Measurements from ENCODE around the gene CHST15.

The CHST15 gene

DNA sequence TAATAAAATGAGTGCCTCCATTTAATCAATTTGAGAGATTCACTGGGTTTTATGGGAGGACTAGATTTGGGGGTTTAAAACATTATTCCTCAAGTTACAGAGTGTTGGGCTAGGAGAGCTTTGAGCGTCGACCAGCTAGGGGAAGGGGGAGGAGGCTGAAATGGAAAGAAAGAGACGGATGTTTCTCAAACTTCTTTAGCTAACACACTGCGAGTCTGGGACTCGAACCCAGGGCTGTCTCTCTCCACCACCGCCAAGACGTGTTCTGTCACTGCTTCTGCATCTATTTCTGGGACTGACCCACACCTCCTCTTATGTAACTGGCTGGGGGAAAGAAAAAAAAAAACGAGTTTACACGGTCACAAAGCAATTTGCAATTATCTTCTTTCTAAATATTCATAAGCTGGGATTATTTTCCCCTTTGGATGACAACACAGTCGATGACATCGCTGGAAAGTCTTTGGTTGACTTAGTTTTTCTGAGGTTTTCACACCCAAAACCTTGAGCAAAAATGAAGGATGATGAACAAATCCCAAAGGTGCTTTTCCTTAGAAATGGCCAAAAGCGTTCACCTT is 27.2 kb downstream of the CHST15 start:
- DNase-seq (ENCODE audit: low read depth in 3 of 3): no peak

DNA sequence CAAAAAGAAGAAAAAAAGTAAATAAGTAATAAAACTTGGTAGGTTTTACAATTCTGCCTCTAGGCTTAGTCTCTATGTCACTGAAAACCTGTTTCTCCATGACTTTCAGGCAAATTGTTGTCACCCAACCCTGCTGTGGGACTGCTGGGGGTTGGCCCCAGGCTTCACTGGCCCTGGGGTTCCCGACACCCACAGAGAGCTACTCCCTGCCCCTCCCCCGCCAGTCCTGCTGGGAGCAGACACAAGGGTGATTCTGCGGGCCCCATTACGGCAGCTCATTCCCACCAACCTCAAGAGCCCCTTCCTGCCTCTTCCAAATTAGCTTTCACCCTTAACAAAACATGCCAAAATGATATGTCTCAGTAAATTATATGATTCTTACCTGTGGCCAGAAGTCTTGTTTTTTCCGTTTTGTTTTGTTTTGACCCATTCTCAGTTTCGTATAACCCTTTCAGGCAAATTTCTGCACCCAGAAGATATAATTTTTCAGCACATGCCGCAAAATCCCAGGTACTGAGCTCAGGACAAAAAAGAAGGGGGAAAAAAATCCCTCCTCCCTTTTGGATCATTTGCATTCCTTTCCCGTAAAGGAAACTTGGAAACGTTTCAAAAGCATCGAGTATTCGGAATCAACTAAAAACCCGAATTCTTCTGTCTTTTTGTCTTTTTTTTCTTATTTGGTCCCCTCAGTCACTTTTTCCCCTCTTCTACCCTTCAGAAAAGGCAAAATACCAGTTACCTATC is 27.8 kb downstream of the CHST15 start:
- no peak for DNase-seq (ENCODE audit: low read depth in 3 of 3)

DNA sequence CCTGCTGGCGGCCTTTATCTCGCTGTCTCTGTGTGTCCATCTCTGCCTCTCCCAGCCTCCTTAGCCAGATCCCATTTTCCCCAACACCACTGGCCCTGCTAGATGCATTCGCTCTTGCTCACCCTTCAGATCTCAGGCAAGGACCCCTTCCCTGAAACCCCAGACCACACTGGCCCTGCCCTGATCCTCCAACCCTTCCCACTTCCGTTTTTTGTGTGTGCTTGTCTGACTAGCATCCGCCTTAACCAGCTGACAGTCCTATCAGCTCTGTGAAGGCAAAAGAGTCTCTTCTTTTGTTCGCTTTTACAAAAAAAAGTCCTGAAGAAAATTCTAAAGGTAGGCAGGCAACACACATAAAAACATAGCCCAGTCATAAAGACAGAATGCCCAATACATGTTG is 28.7 kb downstream of the CHST15 start:
- DNase-seq (ENCODE audit: low read depth in 3 of 3): no peak

DNA sequence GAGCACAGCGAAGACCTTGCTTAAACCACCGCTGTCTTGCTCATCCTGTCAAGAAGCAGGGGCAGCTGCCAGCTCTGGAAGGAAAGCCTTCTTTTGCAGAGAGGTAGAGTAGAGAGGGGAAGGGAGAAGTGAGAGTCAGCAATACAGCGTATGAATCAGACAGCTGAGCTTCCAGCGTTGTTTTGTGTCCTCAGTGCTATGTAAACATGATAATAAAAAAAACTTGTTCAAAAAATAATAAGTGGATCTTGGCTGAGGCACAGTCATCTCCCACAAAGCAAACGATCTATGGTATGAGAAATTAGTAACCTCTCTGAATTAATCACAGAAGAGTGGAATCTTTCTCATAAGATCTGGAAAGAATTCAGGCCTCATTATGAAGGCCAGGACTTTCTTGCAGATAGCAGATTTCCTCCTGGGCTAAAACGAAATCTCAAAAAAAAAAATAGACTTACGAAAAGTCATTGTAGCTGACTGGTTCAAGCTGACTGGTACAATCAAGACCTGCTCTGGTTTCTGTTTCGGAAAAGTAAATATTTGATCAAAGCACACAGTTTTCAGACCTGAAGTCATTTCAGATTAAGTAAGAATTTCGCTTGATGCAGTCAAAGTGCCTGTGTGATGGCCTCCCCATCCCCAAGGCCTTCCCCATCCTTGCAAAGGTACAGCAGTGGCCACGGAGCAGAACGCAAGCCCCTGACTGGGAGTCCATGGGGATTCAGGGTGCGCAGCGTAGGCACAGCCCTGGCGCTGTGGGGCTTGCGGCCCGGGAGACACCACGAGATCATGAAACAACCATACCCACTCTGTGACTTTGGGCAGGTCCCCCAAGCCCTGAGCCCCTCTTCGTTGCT is 29.4 kb downstream of the CHST15 start:
- no peak for DNase-seq (ENCODE audit: low read depth in 3 of 3)

DNA sequence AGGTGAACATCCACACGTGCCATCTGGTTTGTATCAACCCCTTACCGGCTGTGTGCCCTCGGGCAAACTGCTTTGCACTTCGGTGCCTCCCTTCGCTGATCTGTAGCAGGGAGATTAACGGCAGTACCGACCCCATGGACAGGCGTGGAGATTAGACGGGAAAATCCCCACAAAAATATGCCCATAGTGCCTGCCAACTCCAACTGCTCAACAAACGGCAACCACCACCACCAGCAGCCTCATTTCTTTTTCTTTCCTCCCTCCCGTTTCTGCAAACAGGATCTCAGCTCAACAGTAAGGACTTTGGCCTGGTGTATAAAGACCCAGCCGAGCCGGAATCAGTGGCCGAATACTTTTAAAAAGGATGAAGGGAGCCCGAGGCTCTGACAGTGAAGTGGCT is 31.0 kb downstream of the CHST15 start:
- DNase-seq (ENCODE audit: low read depth in 3 of 3): no peak

DNA sequence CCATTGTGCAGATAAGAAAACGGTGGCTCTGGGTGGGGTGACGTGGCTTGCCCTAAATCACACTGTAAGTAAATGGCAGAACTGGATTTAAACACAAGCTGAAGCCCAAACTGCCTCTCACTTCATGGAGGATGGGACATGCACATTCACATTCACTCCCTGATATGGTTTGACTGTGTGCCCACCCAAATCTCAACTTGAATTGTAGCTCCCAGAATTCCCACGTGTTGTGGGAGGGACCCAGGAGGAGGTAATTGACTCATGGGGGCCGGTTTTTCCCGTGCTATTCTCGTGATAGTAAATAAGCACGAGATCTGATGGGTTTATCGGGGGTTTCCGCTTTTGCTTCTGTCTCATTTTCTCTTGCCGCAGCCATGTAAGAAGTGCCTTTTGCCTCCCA is 32.4 kb downstream of the CHST15 start:
- no peak for DNase-seq (ENCODE audit: low read depth in 3 of 3)

DNA sequence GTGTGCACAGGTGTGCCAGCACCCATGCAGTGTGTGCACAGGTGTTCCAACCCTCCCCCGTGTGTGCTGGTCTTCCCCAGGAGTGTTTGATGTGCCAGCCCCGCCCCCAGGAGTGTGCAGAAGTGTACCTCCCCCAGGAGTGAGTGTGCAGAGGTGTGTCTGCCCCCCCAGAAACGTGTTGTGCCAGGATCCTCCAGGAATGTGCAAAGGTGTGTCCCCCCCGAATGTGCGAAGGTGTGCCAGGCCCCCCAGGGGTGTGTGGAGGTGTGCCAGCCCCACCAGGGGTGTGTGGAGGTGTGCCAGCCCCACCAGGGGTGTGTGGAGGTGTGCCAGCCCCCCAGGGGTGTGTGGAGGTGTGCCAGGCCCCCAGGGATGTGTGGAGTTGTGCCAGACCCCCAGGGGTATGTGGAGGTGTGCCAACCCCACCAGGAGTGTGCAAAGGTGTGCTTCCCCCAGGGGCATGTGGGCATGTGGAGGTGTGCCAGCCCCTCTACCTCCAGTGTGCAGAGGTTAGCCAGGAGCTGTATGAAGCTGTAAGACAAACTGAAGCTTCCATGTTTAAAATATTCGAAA is 33.2 kb downstream of the CHST15 start:
- no peak for DNase-seq (ENCODE audit: low read depth in 3 of 3)

DNA sequence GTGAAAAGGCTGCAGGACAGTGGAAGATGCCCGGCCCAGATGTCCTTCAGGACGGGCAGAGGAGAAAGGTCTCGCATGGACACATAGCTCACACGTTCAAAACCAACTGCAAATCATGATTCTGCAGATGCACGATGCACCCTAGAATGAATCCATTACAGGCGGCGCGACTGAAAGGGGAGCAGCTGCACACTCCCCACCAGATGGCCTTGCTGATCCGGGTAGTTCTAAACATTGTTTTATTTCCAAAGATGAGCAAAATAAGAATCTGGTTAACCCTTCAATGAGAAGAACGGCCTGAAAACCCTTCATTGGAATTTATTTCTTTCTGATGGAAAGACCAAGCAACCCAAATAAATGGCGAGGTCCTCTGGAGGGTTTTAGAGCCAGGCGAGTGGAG is 33.8 kb downstream of the CHST15 start:
- no peak for DNase-seq (ENCODE audit: low read depth in 3 of 3)

DNA sequence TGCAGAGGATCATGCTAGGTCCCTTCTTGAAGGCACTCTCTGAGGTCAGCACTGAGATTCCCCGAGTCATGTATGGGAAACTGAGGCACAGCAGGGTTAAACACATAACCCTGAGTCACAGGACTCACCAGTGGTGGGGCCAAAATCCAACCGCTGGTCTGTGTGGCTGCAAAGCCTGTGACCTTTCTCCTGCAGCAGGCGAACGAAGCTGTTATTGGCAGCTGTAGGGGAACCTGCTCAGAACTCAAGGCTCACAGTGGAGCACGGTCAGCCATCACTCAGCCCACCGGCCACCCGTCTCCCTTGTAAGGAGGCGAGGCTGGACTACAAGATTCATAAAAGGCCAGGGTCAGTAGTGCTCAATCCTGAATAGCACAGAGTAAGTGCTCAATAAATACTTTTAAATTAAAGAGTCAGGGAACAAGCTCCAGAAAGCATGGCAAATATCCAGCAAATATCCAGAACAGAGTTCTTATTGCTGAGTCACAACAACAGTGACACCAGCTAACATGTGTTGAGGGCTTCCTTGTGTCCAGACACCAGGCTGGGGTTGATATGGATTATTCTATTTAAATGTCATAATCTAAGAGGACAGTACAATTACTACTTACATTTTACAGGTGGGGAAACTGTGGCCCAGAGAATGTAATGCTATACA is 34.9 kb downstream of the CHST15 start:
- no peak for DNase-seq (ENCODE audit: low read depth in 3 of 3)

DNA sequence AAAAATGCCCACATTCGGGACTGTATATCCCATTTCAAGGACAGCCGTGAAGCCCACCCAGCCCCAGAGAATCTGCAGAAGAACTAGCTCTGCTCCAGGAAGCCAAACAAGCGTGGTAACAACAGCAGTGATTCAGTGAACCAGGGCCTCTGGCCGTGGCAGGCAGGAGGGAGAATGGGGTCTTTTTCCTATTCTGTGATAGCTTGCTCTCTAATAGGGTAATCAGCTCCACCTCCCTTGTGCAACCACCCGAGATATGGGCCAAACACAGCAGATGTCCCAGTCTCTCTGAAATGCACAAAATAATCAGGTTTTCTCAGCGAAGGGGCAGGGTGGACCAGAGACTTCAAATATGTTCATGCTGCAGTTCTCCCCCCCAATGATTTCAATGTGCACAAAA is 35.8 kb downstream of the CHST15 start:
- no peak for DNase-seq (ENCODE audit: low read depth in 3 of 3)

DNA sequence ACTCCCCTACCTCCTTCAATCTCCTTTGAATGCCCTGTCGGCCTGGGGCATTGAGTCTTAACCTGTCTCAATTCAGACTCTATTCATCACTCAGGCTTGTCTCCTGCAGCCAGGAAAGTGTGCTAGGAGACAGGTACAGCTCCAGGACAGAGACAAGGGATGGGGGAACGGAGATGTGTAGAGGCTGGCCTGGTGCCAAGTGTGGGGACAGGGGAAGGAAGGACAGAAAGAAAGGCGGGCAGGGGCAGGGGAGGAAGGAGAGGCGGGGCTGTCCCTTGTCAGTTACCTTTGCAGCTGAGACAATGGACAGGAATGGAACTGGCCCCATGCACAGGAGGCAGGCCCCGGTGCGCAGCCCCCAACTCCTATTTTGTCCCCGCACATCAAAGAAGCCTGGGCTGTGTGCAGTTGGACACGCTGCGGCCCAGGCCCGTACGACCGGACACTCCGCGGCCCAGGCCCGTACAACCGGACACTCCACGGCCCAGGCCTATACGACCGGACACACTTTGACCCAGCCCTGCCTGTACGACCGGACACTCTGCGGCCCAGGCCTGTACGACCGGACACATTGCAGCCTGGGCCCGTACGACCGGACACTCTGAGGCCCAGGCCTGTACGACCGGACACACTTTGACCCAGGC is 36.9 kb downstream of the CHST15 start:
- no peak for DNase-seq (ENCODE audit: low read depth in 3 of 3)

DNA sequence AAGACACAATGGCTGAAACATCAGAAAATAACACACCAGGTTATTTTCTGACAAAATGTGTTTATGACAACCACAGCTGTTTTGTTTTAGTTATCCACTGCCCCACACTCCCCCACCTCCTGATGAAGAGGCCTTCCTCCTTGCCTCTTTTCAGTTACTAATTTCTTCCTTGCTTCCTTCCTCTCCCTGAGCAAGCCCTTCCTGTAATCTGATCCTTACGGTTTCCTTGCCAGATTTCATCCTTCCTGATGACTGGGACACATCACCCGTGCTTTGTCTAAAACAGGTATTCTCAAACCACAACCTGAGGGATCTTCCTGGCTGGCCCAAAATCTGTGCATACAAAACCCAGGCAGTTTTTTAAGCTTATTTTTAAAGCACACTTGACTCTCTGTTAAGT is 39.4 kb downstream of the CHST15 start:
- DNase-seq (ENCODE audit: low read depth in 3 of 3): no peak

DNA sequence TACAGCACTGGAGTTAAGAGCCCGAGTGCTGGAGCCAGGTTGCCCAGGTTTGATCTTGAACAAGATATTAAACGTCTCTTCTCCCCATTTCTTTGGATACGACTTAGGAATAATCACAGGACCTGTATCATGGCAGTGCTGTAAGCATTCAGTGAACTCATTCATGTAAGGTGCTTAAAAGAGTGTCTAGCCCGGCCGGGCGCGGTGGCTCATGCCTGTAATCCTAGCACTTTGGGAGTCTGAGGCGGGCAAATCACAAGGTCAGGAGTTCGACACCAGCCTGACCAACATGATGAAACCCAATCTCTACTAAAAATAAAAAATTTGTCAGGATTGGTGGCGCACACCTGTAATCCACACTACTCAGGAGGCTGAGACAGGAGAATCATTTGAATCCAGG is 40.8 kb downstream of the CHST15 start:
- DNase-seq (ENCODE audit: low read depth in 3 of 3): no peak

DNA sequence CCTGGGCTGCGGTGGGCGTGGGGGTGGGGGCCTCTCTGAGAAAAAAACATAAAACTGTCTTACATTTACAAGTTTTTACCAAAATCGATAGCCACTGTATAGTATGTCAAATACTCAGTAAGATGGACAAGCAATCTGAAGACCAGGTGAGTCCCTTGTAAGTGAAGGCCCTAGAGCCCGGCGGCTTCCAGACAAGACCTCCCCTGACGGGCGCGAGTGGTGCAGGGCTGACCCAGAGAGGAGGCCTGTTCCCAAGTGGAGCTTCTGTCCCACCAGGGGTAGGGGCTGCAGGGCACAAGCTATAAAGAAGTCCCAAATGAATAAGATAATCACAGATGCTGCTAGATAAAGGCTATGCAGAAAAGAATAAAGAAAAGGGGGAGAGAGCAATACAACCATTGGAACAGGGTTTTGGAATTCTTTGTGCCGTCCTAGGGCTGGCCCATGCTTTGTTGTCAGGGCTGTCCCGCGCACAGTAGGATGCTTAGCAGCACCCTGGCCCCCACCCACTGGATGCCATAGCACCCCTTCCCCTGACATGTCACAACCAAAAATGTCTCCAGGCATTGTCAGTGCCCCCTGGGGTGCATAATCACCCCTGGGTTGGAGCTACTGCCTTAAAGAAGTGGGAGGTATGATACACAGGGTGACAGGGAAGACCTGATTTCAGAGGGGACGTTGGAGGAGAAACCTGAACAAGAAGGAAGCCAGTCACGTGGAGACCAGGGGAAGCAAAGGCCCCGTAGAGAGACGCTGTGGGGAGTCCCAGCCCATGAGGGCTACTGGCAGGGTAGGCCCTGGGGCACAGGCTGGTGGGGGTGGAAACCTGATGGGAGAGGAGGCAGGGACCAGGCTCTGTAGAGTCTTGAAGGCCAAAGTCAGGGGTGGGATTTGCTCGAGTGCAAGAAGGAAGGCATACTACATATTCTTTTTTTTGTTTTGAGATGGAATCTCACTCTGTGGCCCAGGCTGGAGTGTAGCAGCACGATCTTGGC is 43.1 kb downstream of the CHST15 start:
- no peak for DNase-seq (ENCODE audit: low read depth in 3 of 3)

DNA sequence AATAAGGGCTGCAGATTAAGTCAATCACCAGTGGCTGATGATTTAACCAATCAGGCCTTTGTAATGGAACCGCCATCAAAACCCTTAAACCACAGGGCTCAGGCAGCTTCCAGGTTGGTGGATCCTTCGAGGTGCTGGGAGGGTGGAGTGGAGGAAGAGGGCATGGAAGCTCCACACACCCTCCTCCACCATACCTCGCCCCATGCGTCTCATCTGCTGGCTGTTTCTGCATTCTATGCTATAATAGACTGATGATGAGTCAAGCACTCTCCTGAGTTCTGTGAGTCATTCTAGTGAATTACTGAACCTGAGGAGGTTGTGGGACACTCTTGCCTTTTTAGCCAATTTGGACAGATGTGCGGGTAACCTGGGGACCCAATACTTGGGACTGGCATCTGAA is 43.9 kb downstream of the CHST15 start:
- no peak for DNase-seq (ENCODE audit: low read depth in 3 of 3)

DNA sequence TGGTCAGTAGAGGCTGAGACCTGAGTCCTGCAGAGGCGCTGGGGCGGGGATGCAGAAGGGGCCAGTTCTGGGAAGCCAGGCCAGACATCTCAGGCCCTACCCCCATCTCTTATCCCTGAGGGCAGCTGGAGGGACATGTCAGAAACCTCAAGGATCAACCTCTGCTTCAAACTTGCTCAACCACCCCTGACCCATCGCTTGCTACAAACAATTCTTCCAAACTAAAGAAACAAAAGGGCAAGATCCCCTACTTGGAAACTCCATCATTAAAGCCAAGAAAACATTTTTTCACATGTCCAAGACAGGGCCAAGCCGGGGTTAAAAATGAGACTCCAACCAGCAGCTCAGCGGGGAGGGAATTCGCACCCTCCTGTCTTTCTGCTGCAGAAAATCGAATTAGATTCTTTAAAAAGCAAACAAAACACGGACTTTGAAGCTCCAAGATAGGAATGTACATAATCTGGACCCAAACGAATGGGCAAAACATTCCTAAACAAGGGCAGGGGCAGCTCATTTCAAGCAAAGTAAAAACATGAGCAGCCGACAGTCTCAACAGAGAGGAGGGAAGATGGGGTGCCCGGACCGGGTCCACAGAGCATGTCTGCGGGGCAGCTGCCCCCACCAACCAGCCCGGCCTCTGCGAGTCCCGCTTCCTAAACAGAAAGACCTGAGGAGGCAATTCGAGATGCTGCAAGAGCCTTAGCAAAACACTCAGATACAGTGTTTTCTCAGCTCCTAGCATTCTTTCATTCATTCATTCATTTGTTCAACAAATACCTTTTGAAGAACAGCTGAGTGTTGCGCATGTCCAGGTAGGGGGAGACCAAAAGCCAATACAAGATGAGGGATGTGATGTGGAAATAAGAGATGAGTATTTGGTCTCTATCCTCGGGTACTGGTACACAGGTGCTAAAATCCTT is 44.8 kb downstream of the CHST15 start:
- DNase-seq (ENCODE audit: low read depth in 3 of 3): no peak

DNA sequence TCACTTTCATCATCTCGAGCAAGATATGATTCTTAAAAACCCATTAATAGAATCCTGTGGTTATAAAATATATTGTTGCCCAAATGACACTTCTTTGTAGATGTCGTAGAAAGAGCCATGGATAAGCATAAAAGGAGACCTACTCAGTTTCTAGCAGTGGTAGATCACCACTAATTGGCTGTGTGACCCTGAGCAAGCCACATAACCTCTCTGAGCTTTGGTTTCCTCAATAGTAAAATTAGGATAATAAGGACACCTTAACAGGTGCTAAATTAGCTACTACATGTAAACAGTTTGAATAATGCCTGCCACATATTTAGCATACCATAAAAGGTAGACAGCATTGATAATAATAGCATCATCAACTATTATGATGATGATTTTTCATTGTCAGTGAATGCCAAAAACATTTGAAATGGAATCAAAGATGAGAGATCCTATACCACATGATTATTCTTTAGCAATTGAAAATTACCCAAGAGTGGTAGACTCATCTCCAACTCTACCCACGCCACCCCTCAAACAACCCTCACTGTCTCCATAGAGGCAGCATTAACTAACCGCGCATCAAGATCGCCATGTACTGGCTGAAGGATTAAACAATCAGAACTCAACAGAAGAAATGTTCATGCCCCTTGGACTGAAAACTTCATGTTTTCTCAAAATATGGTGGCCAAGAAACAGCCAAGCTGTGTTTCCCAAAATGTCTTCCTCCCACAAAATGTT is 45.8 kb downstream of the CHST15 start:
- no peak for DNase-seq (ENCODE audit: low read depth in 3 of 3)

DNA sequence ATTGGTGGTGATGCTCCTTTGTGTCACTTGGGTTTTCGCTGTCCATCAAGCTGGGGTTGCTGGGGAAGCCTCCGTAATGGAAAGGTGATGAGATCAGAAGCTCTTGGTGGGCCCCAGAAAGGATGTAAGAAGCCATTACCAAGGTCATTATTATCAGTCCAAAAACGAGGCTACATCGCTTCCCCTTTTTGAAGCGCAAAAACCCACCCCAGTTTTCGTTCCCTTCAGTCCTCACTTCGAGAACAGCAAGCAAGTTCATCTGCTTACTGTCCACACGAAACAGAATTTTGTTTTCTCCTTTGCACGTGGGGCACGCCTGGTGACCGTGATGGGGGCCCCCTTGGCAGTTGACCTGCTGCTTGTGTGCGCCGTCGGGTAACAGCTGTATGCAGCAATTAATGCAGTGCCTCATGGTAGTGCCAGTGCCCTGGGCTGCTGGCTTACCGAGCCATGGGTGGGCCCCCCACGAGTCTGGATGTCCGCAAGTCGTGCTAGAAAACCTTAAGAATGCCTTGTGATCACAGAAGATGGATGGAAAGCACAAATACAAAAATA is 47.5 kb downstream of the CHST15 start:
- no peak for DNase-seq (ENCODE audit: low read depth in 3 of 3)

Data from stimulated activated CD4-positive, alpha-beta T cell treated with anti-CD3 and anti-CD28 coated beads, TNF-alpha, amount 100 ng/mL, for 48 hours (primary cell).